Measurements from ENCODE around the gene KIAA0825.

DNA sequence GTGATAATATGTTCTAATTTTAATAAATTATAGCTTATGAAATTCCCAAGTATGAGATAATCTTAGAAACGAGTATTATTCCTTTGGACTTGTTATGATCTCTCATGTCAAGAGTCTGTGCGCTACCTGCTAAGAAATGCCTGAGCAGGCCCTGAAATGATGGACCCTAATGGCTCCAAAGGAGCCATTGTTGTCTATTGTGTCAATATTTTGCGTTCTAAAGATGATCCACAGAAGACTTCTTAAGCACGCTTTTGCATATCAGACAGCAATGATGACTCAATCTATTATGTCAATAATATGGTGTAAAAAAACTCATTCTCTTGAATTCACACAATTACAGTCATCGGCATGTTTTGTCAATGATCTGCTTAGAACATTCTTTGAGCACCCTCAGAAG, 306.1 kb downstream of the KIAA0825 start:
- TF ChIP-seq, protein P1, sequence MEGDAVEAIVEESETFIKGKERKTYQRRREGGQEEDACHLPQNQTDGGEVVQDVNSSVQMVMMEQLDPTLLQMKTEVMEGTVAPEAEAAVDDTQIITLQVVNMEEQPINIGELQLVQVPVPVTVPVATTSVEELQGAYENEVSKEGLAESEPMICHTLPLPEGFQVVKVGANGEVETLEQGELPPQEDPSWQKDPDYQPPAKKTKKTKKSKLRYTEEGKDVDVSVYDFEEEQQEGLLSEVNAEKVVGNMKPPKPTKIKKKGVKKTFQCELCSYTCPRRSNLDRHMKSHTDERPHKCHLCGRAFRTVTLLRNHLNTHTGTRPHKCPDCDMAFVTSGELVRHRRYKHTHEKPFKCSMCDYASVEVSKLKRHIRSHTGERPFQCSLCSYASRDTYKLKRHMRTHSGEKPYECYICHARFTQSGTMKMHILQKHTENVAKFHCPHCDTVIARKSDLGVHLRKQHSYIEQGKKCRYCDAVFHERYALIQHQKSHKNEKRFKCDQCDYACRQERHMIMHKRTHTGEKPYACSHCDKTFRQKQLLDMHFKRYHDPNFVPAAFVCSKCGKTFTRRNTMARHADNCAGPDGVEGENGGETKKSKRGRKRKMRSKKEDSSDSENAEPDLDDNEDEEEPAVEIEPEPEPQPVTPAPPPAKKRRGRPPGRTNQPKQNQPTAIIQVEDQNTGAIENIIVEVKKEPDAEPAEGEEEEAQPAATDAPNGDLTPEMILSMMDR (IDR thresholded peaks at IDR 0.05) = no peak
- TF ChIP-seq POLR2AphosphoS5 (IDR thresholded peaks at IDR 0.05; ENCODE audit: low read depth, low read length) (no peak), SIN3A (IDR thresholded peaks at IDR 0.05; ENCODE audit: borderline replicate concordance, insufficient read depth, low read depth, low read length) (no peak)
- TF ChIP-seq, protein P2, sequence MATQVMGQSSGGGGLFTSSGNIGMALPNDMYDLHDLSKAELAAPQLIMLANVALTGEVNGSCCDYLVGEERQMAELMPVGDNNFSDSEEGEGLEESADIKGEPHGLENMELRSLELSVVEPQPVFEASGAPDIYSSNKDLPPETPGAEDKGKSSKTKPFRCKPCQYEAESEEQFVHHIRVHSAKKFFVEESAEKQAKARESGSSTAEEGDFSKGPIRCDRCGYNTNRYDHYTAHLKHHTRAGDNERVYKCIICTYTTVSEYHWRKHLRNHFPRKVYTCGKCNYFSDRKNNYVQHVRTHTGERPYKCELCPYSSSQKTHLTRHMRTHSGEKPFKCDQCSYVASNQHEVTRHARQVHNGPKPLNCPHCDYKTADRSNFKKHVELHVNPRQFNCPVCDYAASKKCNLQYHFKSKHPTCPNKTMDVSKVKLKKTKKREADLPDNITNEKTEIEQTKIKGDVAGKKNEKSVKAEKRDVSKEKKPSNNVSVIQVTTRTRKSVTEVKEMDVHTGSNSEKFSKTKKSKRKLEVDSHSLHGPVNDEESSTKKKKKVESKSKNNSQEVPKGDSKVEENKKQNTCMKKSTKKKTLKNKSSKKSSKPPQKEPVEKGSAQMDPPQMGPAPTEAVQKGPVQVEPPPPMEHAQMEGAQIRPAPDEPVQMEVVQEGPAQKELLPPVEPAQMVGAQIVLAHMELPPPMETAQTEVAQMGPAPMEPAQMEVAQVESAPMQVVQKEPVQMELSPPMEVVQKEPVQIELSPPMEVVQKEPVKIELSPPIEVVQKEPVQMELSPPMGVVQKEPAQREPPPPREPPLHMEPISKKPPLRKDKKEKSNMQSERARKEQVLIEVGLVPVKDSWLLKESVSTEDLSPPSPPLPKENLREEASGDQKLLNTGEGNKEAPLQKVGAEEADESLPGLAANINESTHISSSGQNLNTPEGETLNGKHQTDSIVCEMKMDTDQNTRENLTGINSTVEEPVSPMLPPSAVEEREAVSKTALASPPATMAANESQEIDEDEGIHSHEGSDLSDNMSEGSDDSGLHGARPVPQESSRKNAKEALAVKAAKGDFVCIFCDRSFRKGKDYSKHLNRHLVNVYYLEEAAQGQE (IDR thresholded peaks at IDR 0.05; ENCODE audit: insufficient read depth in 1 of 2, low read depth in 2 of 2, low read length in 1 of 2) = no peak

Measured in Panc1 (cell line).